HG02943 (cell line): ENCODE measurements around the gene ZBTB32.
A peak's percentile ranks its signal among the peaks of the same experiment; 100 is the strongest.
"Not testable (repeated sequence)": the region's sequence is repeated elsewhere in the genome, so short reads cannot be mapped to it uniquely, and the experiment has no call there.

Experiments
- ATAC-seq: cut with Tn5 transposase; IDR thresholded peaks from one replicate; pipeline ENCODE4 v1.9.1; 2021; ENCODE audit warnings: mild to moderate bottlenecking, low read depth, moderate library complexity; ENCODE audit not compliant: unreplicated experiment

ZBTB32 gene

DNA sequence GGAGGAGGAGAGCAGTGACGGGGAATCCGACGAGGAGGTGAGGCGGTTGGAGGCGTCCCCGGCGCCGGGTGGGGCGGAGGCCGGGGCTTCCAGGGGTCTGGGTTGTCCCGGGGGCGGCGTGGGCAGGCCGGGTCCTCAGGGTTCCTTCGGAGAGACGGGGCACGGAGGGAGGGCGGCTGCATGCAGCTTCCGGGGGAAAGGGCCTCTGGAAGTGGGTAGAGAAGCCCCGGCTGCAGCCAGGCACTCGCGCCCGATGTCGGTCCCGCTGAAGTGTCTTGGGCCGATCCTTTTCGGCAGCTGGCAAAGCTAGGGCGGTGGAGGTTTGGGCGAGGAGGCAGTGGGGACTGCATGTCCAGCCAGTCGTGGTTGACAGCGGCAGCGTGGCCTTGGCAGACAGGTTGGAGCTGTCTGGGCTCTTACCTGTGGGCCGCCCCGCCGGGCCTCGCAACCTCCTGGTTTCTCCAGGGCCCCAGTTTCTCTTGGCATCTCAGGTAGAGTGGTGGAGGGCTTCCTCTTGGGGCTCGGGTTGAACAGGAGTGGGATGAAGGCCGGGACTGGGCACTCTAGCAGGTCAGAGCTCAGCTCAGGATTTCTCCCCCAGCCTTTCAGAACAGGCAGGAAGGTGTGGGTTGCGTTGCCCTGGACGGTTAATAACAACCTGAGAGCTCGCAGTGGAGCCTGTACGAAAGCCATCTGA lies 14.1 kb downstream of the ZBTB32 start:
- ATAC-seq = peak; percentile 3

DNA sequence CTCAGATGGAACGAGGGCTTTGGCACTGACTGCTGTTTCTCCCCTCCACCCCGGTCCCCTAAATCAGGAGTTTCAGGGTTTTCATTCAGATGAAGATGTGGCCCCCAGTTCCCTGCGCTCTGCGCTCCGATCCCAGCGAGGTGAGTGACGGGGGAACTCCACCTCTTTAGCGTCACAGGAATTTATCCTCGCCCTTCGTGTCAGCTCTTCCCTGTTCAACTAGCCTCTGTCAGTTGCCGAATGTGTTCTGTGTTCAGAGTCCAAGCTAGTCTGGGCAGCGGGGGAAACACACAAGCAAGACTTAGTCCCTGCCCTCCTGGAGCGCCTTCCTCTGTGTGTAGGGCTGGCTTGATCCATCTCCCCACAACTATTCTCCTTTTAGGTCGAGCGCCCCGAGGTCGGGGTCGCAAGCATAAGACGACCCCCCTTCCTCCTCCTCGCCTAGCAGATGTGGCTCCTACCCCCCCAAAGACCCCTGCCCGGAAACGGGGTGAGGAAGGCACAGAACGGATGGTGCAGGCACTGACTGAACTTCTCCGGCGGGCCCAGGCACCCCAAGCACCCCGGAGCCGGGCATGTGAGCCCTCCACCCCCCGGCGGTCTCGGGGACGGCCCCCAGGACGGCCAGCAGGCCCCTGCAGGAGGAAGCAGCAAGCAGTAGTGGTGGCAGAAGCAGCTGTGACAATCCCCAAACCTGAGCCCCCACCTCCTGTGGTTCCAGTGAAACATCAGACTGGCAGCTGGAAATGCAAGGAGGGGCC lies 15.2 kb downstream of the ZBTB32 start:
- no peak for ATAC-seq

DNA sequence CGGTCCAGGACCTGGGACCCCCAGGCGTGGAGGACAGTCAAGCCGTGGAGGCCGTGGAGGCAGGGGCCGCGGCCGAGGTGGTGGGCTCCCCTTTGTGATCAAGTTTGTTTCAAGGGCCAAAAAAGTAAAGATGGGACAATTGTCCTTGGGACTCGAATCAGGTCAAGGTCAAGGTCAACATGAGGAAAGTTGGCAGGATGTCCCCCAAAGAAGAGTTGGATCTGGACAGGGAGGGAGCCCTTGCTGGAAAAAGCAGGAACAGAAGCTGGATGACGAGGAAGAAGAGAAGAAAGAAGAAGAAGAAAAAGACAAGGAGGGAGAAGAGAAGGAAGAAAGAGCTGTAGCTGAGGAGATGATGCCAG lies 15.8 kb downstream of the ZBTB32 start:
- ATAC-seq = no peak

DNA sequence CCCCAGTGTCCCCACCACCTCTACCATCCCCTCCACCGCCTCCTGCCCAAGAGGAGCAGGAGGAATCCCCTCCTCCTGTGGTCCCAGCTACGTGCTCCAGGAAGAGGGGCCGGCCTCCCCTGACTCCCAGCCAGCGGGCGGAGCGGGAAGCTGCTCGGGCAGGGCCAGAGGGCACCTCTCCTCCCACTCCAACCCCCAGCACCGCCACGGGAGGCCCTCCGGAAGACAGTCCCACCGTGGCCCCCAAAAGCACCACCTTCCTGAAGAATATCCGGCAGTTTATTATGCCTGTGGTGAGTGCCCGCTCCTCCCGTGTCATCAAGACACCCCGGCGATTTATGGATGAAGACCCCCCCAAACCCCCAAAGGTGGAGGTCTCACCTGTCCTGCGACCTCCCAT lies 16.3 kb downstream of the ZBTB32 start:
- ATAC-seq = no peak

DNA sequence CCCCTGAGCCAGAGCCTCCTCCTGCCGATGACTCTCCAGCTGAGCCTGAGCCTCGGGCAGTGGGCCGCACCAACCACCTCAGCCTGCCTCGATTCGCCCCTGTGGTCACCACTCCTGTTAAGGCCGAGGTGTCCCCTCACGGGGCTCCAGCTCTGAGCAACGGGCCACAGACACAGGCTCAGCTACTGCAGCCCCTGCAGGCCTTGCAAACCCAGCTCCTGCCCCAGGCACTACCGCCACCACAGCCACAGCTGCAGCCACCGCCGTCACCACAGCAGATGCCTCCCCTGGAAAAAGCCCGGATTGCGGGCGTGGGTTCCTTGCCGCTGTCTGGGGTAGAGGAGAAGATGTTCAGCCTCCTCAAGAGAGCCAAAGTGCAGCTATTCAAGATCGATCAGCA lies 17.0 kb downstream of the ZBTB32 start:
- no peak for ATAC-seq

DNA sequence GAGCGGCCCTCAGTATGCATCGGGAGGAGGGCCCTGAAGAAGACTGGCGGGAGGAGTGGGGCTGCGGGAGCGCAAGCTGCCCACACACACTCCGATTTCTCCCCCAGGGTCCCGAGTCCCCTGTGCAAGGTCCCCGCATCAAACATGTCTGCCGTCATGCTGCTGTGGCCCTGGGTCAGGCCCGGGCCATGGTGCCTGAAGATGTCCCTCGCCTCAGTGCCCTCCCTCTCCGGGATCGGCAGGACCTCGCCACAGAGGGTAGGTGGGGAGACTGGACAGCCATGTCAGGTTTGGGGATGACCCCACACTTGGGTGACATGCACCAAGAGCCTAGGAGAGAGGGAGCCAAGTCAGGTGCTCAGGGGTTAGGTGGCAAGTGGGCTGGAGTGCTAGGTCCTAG lies 18.1 kb downstream of the ZBTB32 start:
- ATAC-seq = no peak

DNA sequence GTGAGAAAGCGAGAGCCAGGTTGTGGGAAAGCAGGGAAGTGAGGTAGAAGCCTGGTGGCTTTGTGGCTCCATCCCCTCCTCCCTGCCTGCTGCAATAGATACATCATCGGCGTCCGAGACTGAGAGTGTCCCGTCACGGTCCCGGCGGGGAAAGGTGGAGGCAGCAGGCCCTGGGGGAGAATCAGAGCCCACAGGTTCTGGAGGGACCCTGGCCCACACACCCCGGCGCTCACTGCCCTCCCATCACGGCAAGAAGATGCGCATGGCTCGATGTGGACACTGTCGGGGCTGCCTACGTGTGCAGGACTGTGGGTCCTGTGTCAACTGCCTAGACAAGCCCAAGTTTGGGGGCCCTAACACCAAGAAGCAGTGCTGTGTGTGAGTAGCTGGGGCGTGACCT lies 18.5 kb downstream of the ZBTB32 start:
- ATAC-seq = no peak

DNA sequence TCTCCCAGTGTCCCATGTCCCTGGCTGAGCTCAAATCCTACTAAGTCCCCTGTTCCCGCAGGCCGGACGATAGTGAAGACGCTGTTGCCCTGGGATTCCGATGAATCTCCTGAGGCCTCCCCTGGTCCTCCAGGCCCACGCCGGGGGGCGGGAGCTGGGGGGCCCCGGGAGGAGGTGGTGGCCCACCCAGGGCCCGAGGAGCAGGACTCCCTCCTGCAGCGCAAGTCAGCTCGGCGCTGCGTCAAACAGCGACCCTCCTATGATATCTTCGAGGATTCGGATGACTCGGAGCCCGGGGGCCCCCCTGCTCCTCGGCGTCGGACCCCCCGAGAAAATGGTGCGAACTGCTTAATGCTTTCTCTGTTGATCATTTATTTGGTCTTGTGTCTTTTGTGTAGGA lies 19.3 kb downstream of the ZBTB32 start:
- no peak for ATAC-seq

DNA sequence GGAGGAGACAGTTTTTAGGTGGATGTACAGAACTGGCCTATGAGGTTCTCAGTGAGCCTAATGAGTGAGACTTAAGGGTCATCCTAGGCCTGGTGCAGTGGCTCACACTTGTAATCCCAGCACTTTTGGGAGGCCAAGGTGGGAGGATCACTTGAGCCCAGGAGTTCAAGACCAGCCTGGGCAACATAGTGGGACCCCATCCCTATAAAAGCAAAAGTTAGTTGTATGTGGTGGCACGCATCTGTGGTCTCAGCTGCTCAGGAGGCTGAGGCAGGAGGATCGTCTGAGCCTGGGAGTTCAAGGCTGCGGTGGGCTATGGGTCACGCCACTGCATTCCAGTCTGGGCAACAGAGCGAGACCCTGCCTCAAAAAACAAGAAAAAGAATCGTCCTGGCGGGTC lies 19.8 kb downstream of the ZBTB32 start:
- ATAC-seq = not testable (repeated sequence)

DNA sequence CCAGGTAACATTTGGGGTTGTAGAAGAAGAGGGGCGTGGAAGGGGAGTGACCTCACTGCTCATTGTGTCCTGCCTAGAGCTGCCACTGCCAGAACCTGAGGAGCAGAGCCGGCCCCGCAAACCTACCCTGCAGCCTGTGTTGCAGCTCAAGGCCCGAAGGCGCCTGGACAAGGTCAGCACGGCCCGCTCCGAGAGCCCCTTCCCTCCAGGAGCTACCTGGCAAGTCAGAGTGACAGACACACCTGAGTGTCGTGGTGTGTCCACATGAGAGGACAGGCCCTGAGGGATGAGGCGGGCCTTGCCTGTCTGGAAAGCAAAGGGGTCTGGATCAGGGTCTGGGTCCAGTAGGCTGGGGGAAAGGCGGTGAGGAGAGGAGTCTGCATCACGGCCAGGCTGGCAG lies 20.2 kb downstream of the ZBTB32 start:
- no peak for ATAC-seq

DNA sequence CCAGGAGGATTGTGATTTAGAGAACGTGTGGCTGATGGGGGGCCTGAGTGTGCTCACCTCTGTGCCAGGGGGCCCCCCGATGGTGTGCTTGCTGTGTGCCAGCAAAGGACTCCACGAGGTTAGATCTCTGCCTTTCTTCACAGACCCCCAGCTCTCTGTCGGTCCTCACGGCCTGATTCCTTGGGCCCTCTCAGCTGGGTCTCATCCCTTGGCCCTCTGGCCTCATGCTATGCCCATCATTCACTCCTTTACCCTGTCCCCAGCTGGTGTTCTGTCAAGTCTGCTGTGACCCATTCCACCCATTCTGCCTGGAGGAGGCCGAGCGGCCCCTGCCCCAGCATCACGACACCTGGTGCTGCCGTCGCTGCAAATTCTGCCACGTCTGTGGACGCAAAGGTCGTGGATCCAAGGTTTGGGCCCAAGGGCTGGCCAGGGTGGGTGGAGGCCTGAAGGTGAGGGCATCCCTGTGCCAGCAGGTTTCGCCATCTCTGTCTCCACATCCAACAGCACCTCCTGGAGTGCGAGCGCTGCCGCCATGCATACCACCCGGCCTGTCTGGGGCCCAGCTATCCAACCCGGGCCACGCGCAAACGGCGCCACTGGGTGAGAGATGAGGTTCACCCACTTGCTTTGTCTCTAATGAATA lies 21.0 kb downstream of the ZBTB32 start:
- no peak for ATAC-seq

DNA sequence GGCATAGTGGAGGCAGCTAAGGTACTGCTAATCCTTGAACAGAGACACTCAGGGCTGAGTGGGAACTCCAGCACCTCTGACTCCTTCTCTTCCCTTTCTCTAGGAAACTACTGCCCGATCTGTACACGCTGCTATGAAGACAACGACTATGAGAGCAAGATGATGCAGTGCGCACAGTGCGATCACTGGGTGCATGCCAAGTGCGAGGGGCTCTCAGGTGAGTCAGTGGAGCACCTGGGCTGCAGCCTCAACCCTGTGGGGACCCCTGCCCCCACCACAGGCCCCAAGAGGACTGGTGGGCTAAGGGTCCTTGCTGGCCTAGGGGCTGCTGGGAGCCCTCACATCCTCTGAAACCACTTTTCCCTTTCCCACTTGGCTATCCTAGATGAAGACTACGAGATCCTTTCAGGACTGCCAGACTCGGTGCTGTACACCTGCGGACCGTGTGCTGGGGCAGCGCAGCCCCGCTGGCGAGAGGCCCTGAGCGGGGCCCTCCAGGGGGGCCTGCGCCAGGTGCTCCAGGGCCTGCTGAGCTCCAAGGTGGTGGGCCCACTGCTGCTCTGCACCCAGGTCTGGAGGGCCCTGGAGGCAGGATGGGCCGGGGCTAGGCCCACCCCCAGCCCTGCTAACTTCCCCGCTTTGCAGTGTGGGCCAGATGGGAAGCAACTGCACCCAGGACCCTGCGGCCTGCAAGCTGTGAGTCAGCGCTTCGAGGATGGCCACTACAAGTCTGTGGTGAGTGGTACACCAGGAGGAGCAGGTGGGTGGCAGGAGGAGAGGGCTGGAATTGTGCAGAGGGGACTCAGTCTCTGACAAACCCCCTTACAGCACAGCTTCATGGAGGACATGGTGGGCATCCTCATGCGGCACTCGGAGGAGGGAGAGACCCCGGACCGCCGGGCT lies 22.9 kb downstream of the ZBTB32 start:
- no peak for ATAC-seq

DNA sequence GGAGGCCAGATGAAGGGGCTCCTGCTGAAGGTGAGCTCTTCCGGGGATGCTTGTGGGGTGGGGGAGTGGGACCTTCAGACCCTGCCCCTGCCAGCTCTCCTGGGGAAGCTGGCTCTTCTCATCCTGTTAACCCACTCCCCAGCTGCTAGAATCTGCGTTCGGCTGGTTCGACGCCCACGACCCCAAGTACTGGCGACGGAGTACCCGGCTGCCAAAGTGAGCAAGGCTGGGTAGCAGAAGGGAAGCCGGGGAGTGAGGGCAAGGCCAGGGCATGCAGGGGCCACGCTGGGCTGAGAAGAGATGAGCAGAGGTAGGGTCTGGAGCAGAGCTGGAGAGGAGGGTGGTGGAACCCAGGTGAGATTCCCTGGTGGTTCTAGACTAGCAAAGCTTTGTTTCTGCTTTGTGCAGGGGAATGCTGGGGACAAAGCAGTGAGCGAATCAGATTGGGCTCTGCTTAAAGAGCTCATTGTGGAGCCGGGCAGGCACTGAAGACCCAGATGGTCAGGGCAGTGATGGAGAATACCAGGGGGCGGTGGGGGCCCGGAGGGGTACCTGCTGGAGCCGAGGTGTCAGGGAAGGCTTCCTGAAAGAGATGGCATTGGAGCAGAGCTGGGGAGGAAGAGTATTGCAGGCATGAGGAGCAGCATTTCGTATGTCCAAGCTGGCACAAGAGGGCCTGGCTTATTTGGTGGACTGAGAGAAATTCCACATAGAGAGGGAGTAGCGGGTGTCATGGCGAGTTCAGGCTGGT lies 23.8 kb downstream of the ZBTB32 start:
- ATAC-seq = no peak

DNA sequence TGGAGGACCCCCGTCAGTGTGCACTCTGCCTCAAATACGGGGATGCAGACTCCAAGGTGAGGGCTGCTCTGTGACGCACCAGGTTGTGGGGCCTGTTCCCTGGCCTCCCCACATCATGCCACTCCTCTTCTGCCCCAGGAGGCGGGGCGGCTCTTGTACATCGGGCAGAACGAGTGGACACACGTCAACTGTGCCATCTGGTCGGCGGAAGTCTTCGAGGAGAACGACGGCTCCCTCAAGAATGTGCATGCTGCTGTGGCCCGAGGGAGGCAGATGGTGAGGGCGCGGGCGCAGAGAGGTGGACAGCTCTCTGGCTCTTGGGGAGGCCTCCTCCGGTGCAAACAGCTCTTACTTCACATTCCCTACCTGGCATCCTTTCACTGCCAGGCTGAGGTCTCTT lies 24.7 kb downstream of the ZBTB32 start:
- no peak for ATAC-seq

DNA sequence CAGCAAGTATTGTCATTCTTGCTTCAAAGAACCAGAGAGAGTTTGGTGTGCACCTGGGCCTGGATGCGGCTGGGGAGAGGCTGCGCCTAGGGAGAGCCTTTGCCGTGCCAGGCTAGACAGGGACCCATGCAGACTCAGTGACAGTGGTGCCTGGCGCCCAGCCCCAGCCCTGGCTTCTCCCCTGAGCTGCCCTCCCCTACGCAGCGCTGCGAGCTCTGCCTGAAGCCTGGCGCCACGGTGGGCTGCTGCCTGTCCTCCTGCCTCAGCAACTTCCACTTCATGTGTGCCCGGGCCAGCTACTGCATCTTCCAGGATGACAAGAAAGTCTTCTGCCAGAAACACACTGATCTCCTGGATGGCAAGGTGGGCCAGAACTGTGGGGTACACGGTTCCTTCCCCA lies 25.4 kb downstream of the ZBTB32 start:
- no peak for ATAC-seq

DNA sequence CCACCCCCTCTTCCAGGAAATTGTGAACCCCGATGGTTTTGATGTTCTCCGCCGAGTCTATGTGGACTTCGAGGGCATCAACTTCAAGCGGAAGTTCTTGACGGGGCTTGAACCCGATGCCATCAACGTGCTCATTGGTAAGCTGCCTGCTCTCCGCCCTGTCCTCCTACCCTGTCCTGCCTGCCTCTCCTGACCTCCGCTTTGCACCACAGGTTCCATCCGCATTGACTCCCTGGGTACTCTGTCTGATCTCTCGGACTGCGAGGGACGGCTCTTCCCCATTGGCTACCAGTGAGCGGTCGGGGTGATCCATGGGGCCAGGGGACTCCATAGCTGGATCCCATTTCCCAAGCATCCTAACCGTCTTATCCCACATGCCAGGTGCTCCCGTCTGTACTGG lies 26.0 kb downstream of the ZBTB32 start:
- ATAC-seq = no peak

DNA sequence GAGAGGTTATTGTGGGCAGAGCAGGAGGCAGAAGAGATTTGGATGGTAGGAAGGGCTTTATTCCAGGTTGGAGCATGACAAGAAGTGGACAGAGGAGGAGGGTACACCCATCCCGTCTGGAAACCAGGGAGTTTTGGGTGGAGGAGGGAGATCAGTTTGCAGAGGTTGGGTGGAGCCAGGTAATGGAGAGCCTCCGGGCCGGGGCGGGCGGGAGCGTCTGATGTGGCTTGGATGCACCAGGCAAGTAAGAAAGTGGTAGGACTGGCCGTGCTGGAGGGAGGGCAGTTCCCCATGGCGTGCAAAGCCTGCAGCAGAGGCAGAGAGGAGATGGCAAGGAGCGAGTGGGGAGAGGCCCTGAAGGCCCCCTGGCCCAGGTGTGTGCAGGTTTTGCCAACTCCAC lies 27.0 kb downstream of the ZBTB32 start:
- ATAC-seq = no peak

DNA sequence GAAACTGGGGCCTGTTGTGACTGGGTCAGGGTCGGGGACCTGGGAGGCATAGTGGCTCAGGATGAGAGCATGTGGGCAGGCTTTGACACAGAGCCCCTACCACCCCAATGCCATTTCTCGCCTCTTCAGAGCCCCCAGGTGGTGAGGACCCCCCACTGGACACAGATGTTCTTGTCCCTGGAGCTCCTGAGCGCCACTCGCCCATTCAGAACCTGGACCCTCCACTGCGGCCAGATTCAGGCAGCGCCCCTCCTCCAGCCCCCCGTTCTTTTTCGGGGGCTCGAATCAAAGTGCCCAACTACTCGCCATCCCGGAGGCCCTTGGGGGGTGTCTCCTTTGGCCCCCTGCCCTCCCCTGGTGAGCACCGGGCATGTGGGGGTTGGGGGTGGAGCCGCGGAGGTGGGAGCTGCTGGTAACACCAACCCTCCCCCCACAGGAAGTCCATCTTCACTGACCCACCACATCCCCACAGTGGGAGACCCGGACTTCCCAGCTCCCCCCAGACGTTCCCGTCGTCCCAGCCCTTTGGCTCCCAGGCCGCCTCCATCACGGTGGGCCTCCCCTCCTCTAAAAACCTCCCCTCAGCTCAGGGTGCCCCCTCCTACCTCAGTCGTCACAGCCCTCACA lies 27.5 kb downstream of the ZBTB32 start:
- no peak for ATAC-seq

DNA sequence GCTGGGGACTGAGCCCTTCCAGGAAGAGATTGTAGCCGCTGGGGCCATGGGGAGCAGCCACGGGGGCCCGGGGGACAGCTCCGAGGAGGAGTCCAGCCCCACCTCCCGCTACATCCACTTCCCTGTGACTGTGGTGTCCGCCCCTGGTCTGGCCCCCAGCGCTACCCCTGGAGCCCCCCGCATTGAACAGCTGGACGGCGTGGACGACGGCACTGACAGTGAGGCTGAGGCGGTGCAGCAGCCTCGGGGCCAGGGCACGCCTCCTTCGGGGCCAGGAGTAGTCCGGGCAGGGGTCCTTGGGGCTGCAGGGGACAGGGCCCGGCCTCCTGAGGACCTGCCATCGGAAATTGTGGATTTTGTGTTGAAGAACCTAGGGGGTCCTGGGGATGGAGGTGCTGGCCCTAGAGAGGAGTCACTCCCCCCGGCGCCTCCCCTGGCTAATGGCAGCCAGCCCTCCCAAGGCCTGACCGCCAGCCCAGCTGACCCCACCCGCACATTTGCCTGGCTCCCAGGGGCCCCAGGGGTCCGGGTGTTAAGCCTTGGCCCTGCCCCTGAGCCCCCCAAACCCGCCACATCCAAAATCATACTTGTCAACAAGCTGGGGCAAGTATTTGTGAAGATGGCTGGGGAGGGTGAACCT lies 28.3 kb downstream of the ZBTB32 start:
- ATAC-seq = no peak
